GM12801 (cell line): ENCODE results near the gene REV1.

Experiments
- CTCF ChIP-seq: IDR thresholded peaks from one replicate; pipeline ENCODE4 v1.5.1; 2011; ENCODE audit warnings: control low read depth; ENCODE audit not compliant: insufficient read length; ENCODE audit errors: extremely low read depth

The REV1 gene

GRCh38 chr2:99398303-99398702 is 91.5 kb downstream of the REV1 start:
- no peak for TF ChIP-seq CTCF

GRCh38 chr2:99397266-99397920 is 92.4 kb downstream of the REV1 start:
- TF ChIP-seq CTCF = no peak

GRCh38 chr2:99395589-99396130 is 94.2 kb downstream of the REV1 start:
- TF ChIP-seq CTCF = no peak

- TF ChIP-seq CTCF = no peak
Observed at GRCh38 chr2:99389946-99390345, 99.9 kb downstream of the REV1 start.

GRCh38 chr2:99389371-99389770 is 100.4 kb downstream of the REV1 start:
- no peak for TF ChIP-seq CTCF

- no peak for TF ChIP-seq CTCF
Observed at GRCh38 chr2:99388892-99389291, 100.9 kb downstream of the REV1 start.

GRCh38 chr2:99386011-99386410 is 103.8 kb downstream of the REV1 start:
- TF ChIP-seq CTCF = no peak
